HG03108 (cell line): ENCODE results near the gene SERAC1.
"Not testable (repeated sequence)": the region's sequence is repeated elsewhere in the genome, so short reads cannot be mapped to it uniquely, and the experiment has no call there.

Experiments
- ATAC-seq: cut with Tn5 transposase; IDR thresholded peaks from one replicate; pipeline ENCODE4 v1.9.1; 2021; ENCODE audit warnings: moderate library complexity; ENCODE audit not compliant: unreplicated experiment

SERAC1 gene

GRCh38 chr6:158168040-158168289, at the start of gene SERAC1:
Gene SERAC1 (minus strand): TSS chr6:158168262. CDS start chr6:158158363, 9,899 bp downstream.
- no peak for ATAC-seq

DNA sequence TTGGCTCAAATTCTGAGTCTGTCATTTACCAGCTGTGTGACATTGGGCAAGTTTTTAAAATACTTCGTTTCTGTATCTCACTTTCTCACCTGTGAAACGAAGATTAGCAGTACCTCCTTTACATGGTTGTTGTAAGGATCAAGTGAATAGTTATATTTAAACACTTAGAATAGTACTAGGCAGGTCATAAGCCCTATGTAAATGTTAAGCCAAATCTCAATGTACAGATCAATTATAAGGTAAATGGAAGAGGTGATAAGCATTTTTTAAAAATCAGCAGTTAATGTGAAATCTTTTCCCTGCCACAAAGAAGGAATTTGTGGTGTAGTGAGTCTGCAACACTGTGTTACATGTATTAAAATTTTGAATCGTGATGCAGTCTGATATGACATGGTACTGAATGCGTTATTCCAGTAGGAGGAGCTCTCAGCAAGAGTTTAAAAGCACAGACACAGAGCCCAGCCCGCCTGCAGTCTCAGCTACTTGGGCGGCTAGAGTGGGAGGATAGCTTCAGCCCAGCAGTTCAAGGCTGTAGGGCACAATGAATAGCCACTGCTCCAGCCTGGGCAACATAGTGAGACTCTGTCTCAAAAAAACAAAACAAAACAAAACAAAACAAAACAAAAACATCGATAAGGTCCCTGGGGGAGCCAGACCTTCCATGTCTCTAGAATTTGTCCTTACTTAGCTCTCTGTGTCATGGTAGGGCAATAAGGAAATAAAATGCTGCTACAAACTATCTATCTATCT, 46.0 kb upstream of the SERAC1 start:
- ATAC-seq, result peak; percentile 92

GRCh38 chr6:158211273-158212055, 43.4 kb upstream of the SERAC1 start:
- no peak for ATAC-seq

- ATAC-seq, result not testable (repeated sequence)
Observed at GRCh38 chr6:158209582-158210333, 41.7 kb upstream of the SERAC1 start.

DNA sequence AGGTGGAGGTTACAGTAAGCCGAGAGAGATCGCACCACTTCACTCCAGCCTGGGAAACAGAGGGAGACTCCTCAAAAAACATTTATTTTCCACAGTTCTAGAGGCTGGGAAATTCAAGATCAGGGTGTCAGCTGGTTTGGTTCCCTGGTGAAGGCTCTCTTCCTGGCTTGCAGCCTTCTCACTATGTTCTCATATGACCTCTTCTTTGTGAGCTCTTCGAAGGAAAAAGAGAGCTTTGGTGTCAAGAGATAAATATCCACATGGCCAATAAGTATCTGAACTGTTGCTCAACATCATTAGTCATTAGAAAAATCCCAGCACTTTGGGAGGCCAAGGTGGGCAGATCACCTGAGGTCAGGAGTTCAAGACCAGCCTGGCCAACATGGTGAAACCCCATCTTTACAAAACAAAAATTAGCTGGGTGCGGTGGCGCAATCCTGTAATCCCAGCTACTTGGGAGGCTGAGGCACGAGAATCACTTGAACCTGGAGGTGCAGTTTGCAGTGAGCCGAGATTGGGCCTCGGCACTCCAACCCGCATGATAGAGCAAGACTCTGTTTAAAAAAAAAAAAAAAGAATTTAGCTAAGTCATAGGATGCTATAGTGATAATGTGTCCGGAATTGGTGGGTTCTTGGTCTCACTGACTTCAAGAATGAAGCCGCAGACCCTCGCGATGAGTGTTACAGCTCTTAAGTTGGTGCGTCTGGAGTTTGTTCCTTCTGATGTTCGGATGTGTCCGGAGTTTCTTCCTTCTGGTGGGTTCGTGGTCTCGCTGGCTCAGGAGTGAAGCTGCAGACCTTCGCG, 40.4 kb upstream of the SERAC1 start:
- ATAC-seq, result not testable (repeated sequence)

- peak; percentile 96 for ATAC-seq
Observed at GRCh38 chr6:158207422-158207788, 39.3 kb upstream of the SERAC1 start.

- ATAC-seq, result no peak
Observed at GRCh38 chr6:158206740-158207421, 38.8 kb upstream of the SERAC1 start.

DNA sequence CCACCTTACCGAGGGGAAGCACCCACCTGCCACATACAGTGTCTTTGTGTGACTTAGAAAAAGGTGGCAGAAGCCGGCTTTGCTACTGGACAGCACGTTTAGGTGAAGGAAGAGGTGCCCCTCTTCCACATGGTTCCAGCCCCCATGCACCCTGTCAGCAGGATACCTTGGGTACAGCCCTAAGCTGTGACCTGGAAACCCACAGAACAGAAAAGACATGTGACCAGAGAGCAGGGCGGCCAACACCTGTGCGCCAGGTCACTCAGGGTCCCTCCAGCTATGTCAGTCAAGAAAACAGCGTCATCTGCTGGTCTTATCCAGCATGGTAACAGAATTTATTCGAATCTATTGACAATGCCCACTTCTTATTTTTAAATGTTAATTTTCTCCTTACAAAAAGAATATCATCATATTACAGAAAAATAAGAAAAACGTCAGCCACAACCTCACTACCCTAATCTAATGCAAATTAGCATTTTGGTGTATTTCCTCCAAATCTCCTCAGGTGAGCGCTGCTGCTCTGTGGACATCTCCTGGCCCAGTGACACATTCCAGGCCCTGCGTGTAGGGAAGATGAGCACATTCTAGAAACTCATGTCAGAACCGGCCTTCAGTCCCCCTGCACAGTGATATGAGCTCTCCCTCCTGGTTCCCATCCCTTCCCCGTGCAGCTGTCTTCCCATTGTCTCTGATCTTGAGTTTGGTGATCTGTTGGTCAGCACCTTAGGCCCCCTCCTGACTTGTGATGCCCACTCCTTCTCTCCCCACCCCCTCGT, 37.3 kb upstream of the SERAC1 start:
- ATAC-seq, result no peak

- ATAC-seq, result no peak
Observed at GRCh38 chr6:158198461-158198860, 30.4 kb upstream of the SERAC1 start.

DNA sequence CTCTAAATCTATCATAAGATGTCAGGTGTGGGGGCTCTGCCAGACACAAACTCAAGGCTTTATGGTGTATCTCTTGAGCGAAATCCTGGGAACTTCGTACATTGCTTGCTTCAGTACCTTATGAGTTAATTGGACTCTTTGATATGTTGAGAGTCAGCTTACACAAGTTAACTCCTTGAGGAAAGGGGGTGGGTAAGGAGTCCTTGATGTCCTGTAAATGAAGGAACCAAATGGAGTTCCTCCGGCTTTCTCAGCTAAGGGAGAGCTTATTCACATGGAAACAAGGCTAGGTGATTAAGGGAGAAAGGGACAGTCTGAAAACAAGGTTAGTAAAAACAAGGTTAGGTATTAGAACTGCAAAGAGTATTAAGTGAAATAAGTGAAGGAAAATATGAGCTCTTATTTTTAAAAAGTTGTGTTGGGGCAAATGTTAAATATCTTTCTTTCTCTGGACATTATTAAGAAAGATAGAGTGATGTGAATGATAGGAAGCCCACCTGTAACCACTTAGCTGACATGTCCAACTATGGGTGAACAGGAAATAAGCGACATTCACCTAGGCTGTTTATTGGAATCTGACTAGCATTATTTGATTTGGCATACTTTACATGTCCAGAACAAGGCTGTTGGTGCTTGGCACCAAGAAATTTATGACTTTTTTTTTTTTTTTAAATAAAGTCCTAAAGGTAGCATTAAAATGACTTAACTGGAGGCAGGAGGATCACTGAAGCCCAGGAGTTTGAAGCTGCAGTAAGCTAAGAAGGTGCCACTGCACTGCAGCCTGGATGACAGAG, 26.6 kb upstream of the SERAC1 start:
- ATAC-seq, result no peak

DNA sequence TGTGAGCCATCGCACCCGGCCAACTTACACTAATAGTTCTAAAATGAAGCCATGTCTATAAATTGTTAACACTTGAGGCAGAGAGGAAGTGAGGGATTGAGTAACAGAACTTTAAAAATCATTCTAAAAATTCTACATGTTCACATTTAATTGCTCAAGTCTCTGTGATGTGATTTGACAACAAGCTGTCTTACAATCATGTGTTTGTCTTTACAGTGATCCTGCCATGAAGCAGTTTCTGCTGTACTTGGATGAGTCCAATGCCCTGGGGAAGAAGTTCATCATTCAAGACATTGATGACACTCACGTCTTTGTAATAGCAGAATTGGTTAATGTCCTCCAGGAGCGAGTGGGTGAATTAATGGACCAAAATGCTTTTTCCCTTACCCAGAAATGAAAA, 23.7 kb upstream of the SERAC1 start:
- ATAC-seq, result no peak

- ATAC-seq, result no peak
Observed at GRCh38 chr6:158191032-158191431, 23.0 kb upstream of the SERAC1 start.

- ATAC-seq, result no peak
Observed at GRCh38 chr6:158188591-158188990, 20.5 kb upstream of the SERAC1 start.

DNA sequence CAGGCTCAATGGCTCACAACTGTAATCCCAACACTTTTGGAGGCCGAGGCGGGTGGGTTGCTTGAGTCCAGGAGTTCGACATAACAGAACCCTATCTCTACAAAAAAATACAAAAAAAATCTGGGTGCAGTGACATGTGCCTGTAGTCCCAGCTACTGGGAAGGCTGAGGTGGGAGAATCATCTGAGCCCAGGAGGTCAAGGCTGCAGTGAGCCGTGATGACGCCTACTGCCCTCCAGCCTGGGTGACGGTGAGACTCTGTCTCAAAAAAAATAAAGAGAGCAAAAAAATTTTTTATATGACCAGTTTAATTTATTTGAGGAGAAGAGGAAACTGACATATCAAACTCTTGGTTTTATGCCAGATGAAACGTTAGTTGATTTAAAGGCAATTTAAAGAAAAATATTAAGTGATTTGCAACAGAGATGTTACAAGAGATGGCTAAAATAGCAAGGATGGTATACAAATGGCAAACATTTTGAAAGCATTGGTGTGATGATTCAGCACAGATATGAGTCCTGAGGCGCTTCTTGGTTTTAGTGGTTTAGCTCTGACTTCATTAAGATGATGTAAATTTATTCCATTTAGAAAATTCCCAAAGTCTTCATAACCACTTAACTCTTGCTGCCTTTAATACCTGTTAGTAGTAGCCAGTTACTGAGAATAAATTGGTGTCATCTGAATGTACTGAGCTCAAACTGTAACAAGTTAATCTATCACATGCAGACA, 17.8 kb upstream of the SERAC1 start:
- no peak for ATAC-seq

DNA sequence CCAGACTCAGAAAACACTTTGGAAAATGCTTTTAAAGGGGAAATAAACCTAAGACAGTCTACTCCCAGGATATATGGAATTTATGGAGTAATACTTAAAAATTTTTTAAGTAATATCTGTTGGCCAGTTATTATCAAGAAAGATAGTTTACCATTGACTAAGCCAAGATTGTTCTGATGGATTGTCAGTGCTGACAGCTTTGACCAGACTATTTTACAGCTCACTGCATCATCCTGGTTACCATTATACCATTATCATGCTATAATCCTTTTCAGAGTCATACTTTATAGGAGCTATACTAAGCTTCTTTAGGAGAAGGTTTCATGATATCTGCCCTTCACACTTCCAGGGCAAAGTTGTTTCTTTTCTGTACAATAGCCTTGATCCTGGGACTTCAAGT, 16.5 kb upstream of the SERAC1 start:
- no peak for ATAC-seq

- not testable (repeated sequence) for ATAC-seq
Observed at GRCh38 chr6:158183174-158183972, 15.3 kb upstream of the SERAC1 start.

DNA sequence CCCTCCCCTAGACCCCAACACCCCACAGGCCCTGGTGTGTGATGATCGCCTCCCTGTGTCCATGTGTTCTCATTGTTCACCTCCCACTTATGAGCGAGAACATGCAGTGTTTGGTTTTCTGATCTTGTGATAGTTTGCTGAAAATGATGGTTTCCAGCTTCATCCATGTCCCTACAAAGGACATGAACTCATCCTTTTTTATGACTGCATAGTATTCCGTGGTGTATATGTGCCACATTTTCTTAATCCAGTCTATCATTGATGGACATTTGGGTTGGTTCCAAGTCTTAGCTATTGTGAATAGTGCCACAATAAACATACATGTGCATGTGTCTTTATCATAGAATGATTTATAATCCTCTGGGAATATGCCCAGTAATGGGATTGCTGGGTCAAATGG, 9.7 kb upstream of the SERAC1 start:
- ATAC-seq, result not testable (repeated sequence)
